WTC11 (cell line): Measurements from ENCODE around the gene MED22. TPM values are rescaled to one million over a fixed set of nuclear protein-coding genes. Genes with fewer than 3 reads are reported as not detected.

Source experiments
- ATAC-seq: fragments of 200-7000 bp; cut with Tn5 transposase; 2 replicates; pipeline ENCODE4 v1.10.0; 2021; ENCODE audit warnings: mild to moderate bottlenecking, moderate library complexity
- CTCF ChIA-PET: fragments of 300-600 bp; sonication (Branson Sonifier 250); formaldehyde crosslinking; loops from one replicate; lab custom pipeline; 2021; ENCODE audit warnings: antibody characterized with exemption; lab: Charles Lee
- POLR2A ChIA-PET: fragments of 350-600 bp; sonication (Branson Sonifier 250); formaldehyde crosslinking; loops from one replicate; lab custom pipeline; 2021; ENCODE audit warnings: antibody characterized with exemption; lab: Charles Lee
- DNase-seq: peaks from one replicate; pipeline ENCODE4 v3.0.0; 2021; ENCODE audit warnings: low spot score
- H3K27ac Mint-ChIP-seq: 2 replicates; pipeline ENCODE4 v1.8.0; 2021; ENCODE audit warnings: mixed read lengths
- H3K27me3 Mint-ChIP-seq: 2 replicates; pipeline ENCODE4 v1.8.0; 2021; ENCODE audit warnings: low read depth, mild to moderate bottlenecking, moderate library complexity, mixed read lengths
- H3K36me3 Mint-ChIP-seq: 2 replicates; pipeline ENCODE4 v1.8.0; 2021; ENCODE audit warnings: mixed read lengths
- H3K4me1 Mint-ChIP-seq: 2 replicates; pipeline ENCODE4 v1.8.0; 2022; ENCODE audit warnings: mixed read lengths
- H3K4me3 Mint-ChIP-seq: 2 replicates; pipeline ENCODE4 v1.8.0; 2021; ENCODE audit warnings: mild to moderate bottlenecking, moderate library complexity, mixed read lengths
- H3K9me3 Mint-ChIP-seq: 2 replicates; pipeline ENCODE4 v1.8.0; 2021; ENCODE audit warnings: mixed read lengths
- CREB1 ChIP-seq: sonication (generic); formaldehyde crosslinking; IDR thresholded peaks from 2 replicates; pipeline ENCODE4 v1.8.0; 2023; ENCODE audit warnings: mild to moderate bottlenecking, missing genetic modification reagents
- ESRRA ChIP-seq: sonication (generic); formaldehyde crosslinking; IDR thresholded peaks from 2 replicates; pipeline ENCODE4 v1.8.1; 2022; ENCODE audit warnings: mild to moderate bottlenecking, missing genetic modification reagents, borderline replicate concordance
- FOXK1 ChIP-seq: sonication (generic); formaldehyde crosslinking; IDR thresholded peaks from 2 replicates; pipeline ENCODE4 v1.8.0; 2022; ENCODE audit warnings: mild to moderate bottlenecking, moderate library complexity, missing genetic modification reagents
- MYBL2 ChIP-seq: sonication (generic); formaldehyde crosslinking; IDR thresholded peaks from 2 replicates; pipeline ENCODE4 v1.8.1; 2023; ENCODE audit warnings: mild to moderate bottlenecking, moderate library complexity, missing genetic modification reagents
- NFYB ChIP-seq: sonication (generic); formaldehyde crosslinking; conservative IDR thresholded peaks from 2 replicates; pipeline ENCODE4 v1.8.0; 2022; ENCODE audit warnings: low read depth, missing genetic modification reagents
- NR2C2 ChIP-seq: sonication (generic); formaldehyde crosslinking; IDR thresholded peaks from 2 replicates; pipeline ENCODE4 v1.8.0; 2022; ENCODE audit warnings: mild to moderate bottlenecking, missing genetic modification reagents
- OVOL2 ChIP-seq: fragments of 250-450 bp; sonication (Bioruptor Pico); IDR thresholded peaks from 2 replicates; pipeline ENCODE4 v1.9.0; 2021; ENCODE audit warnings: mild to moderate bottlenecking, borderline replicate concordance
- TCF7 ChIP-seq: sonication (generic); formaldehyde crosslinking; IDR thresholded peaks from 2 replicates; pipeline ENCODE4 v1.8.0; 2022; ENCODE audit warnings: mild to moderate bottlenecking, low read depth, missing genetic modification reagents, moderate library complexity
- ZBTB21 ChIP-seq: sonication (generic); formaldehyde crosslinking; IDR thresholded peaks from 2 replicates; pipeline ENCODE4 v1.8.1; 2023; ENCODE audit warnings: mild to moderate bottlenecking, missing genetic modification reagents, borderline replicate concordance
- ZNF219 ChIP-seq: sonication (generic); formaldehyde crosslinking; IDR thresholded peaks from 2 replicates; pipeline ENCODE4 v1.8.0; 2023; ENCODE audit warnings: missing genetic modification reagents, mild to moderate bottlenecking, borderline replicate concordance
- ZNF263 ChIP-seq: sonication (generic); formaldehyde crosslinking; IDR thresholded peaks from 2 replicates; pipeline ENCODE4 v1.8.1; 2022; ENCODE audit warnings: low read depth, mild to moderate bottlenecking, moderate library complexity, missing genetic modification reagents
- ZNF671 ChIP-seq: fragments of 250-450 bp; sonication (Bioruptor Pico); IDR thresholded peaks from 2 replicates; pipeline ENCODE4 v1.8.0; 2021; ENCODE audit warnings: mild to moderate bottlenecking
- total RNA-seq: library from RNA; stranded (reverse); gene quantifications from 3 replicates; pipeline ENCODE4 v1.2.3, GENCODE V29; 2021
- TF ChIP-seq, protein P1 (sequence below): sonication (generic); formaldehyde crosslinking; IDR thresholded peaks from 2 replicates; pipeline ENCODE4 v1.8.0; 2022; ENCODE audit warnings: mild to moderate bottlenecking, missing genetic modification reagents
- TF ChIP-seq, protein P2 (sequence below): sonication (generic); formaldehyde crosslinking; IDR thresholded peaks from 2 replicates; pipeline ENCODE4 v1.8.1; 2022; ENCODE audit warnings: low read depth, mild to moderate bottlenecking, moderate library complexity, missing genetic modification reagents, borderline replicate concordance
- TF ChIP-seq, protein P3 (sequence below): fragments of 250-450 bp; sonication (Bioruptor Pico); IDR thresholded peaks from 2 replicates; pipeline ENCODE4 v1.8.0; 2021; ENCODE audit warnings: mild to moderate bottlenecking
- TF ChIP-seq, protein P4 (sequence below): sonication (generic); formaldehyde crosslinking; IDR thresholded peaks from 2 replicates; pipeline ENCODE4 v1.8.0; 2023; ENCODE audit warnings: missing genetic modification reagents
- TF ChIP-seq, protein P5 (sequence below): sonication (generic); formaldehyde crosslinking; IDR thresholded peaks from 2 replicates; pipeline ENCODE4 v1.8.1; 2023; ENCODE audit warnings: mild to moderate bottlenecking, missing genetic modification reagents
- TF ChIP-seq, protein P6 (sequence below): sonication (generic); formaldehyde crosslinking; IDR thresholded peaks from 2 replicates; pipeline ENCODE4 v1.8.1; 2022; ENCODE audit warnings: mild to moderate bottlenecking, moderate library complexity, missing genetic modification reagents
- TF ChIP-seq, protein P7 (sequence below): fragments of 250-450 bp; sonication (Bioruptor Pico); conservative IDR thresholded peaks from 2 replicates; pipeline ENCODE4 v1.9.0; 2021; ENCODE audit warnings: mild to moderate bottlenecking

MED22 gene
- total RNA-seq, 1 experiment from 2014 or later: 59.5 TPM

DNA sequence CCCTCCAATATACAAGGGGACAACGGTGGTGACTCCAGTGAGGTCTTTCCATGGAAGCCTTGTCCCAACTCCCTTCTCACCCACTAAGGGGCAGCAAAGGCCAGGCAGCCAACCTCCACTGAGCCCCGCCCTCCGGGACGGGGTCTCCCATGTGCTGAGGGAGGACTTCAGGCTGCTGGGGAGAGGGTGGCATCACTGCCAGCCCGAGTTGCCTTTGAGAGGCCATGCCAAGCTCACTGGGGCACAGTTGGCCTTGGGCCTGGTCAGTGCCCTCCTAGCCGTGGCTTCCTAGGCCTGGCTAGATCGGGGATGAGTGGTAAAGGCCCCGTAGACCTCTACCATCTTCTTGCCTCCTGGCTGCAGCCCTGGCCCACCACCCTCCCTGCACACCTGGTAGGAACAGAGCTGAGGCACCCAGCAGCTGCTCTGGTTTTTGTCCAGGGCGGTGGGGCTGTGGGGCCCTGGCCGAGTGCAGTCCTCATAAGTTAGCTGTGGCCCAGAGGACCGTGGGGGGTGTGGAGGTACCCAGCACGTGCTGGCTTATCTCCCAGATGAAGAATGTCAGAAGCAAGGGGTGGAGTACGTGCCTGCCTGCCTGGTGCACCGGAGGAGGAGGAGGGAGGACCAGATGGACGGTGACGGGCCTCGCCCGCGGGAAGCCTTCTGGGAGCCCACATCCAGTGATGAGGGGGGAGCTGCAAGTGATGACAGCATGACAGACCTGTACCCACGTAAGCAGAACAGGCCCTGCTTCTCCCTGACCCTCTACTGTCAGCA is 11.7 kb upstream of the MED22 start:
- H3K4me3 Mint-ChIP-seq: 0 out of 2 replicates have a peak overlapping the region, but pooled peaks have one; percentile 4
- H3K4me1 Mint-ChIP-seq: peaks cover 16% of the 10 kb centered on the region
- POLR2A ChIA-PET: no interaction called here
- CTCF ChIA-PET: interaction anchor here (1.2 to 1.4 kb wide), 2 partner anchors 17 to 18 kb away, joined by 3 to 7 read pairs; no protein-coding TSS in a partner anchor
- H3K27me3 Mint-ChIP-seq: no peaks in the 10 kb centered on the region
- H3K36me3 Mint-ChIP-seq: peaks cover 45% of the 10 kb centered on the region
- ATAC-seq (peak; percentile 38), DNase-seq (peak; percentile 56)
- TF ChIP-seq, protein P1, sequence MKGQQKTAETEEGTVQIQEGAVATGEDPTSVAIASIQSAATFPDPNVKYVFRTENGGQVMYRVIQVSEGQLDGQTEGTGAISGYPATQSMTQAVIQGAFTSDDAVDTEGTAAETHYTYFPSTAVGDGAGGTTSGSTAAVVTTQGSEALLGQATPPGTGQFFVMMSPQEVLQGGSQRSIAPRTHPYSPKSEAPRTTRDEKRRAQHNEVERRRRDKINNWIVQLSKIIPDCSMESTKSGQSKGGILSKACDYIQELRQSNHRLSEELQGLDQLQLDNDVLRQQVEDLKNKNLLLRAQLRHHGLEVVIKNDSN: no peak
- TF ChIP-seq, protein P2, sequence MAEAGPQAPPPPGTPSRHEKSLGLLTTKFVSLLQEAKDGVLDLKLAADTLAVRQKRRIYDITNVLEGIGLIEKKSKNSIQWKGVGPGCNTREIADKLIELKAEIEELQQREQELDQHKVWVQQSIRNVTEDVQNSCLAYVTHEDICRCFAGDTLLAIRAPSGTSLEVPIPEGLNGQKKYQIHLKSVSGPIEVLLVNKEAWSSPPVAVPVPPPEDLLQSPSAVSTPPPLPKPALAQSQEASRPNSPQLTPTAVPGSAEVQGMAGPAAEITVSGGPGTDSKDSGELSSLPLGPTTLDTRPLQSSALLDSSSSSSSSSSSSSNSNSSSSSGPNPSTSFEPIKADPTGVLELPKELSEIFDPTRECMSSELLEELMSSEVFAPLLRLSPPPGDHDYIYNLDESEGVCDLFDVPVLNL (CRISPR knock-in tag): no peak
- TF ChIP-seq CREB1 (CRISPR knock-in tag) (no peak), ZBTB21 (CRISPR knock-in tag) (no peak), ZNF219 (no peak), ESRRA (no peak), FOXK1 (CRISPR knock-in tag) (no peak), MYBL2 (CRISPR knock-in tag) (no peak), ZNF263 (CRISPR knock-in tag) (no peak), NR2C2 (CRISPR knock-in tag) (no peak), TCF7 (CRISPR knock-in tag) (no peak), NFYB (CRISPR knock-in tag) (no peak), ZNF671 (CRISPR knock-in tag) (no peak), OVOL2 (CRISPR knock-in tag) (no peak)
- TF ChIP-seq, protein P3, sequence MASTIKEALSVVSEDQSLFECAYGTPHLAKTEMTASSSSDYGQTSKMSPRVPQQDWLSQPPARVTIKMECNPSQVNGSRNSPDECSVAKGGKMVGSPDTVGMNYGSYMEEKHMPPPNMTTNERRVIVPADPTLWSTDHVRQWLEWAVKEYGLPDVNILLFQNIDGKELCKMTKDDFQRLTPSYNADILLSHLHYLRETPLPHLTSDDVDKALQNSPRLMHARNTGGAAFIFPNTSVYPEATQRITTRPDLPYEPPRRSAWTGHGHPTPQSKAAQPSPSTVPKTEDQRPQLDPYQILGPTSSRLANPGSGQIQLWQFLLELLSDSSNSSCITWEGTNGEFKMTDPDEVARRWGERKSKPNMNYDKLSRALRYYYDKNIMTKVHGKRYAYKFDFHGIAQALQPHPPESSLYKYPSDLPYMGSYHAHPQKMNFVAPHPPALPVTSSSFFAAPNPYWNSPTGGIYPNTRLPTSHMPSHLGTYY (CRISPR knock-in tag): no peak
- TF ChIP-seq, protein P4, sequence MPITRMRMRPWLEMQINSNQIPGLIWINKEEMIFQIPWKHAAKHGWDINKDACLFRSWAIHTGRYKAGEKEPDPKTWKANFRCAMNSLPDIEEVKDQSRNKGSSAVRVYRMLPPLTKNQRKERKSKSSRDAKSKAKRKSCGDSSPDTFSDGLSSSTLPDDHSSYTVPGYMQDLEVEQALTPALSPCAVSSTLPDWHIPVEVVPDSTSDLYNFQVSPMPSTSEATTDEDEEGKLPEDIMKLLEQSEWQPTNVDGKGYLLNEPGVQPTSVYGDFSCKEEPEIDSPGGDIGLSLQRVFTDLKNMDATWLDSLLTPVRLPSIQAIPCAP (CRISPR knock-in tag): no peak
- TF ChIP-seq, protein P5, sequence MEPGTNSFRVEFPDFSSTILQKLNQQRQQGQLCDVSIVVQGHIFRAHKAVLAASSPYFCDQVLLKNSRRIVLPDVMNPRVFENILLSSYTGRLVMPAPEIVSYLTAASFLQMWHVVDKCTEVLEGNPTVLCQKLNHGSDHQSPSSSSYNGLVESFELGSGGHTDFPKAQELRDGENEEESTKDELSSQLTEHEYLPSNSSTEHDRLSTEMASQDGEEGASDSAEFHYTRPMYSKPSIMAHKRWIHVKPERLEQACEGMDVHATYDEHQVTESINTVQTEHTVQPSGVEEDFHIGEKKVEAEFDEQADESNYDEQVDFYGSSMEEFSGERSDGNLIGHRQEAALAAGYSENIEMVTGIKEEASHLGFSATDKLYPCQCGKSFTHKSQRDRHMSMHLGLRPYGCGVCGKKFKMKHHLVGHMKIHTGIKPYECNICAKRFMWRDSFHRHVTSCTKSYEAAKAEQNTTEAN (CRISPR knock-in tag): no peak
- TF ChIP-seq, protein P6, sequence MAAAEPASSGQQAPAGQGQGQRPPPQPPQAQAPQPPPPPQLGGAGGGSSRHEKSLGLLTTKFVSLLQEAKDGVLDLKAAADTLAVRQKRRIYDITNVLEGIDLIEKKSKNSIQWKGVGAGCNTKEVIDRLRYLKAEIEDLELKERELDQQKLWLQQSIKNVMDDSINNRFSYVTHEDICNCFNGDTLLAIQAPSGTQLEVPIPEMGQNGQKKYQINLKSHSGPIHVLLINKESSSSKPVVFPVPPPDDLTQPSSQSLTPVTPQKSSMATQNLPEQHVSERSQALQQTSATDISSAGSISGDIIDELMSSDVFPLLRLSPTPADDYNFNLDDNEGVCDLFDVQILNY (CRISPR knock-in tag): no peak
- TF ChIP-seq, protein P7, sequence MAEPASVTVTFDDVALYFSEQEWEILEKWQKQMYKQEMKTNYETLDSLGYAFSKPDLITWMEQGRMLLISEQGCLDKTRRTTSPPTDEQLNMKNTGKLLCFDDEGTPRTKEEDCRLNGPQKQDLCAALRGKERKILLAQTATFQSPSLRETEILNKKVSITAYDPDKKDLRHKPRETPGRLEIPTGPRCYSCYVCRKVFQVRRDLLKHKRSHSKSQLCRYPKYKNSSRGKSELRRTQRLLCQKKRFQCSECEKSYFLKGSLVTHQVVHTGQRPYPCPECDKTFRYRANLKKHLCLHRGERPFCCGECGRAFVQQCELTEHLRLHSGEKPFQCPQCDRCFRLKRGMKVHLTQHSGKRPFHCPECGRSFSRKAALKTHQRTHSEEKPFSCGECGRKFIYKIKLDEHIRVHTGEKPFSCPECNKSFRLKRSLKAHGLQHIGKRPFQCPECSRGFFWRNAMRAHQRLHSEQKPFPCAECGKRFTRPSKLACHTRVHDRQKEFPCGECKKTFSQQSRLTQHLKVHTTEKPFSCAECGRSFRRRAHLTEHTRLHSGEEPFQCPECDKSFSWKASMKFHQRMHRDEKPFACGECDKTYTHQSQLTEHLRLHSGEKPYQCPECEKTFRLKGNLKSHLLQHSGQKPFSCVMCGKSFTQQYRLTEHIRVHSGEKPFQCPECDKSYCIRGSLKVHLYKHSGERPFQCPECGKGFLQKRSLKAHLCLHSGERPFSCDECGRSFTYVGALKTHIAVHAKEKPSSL: no peak
- H3K27ac Mint-ChIP-seq: no peak overlapping the region
- no peaks in the 10 kb centered on the region for H3K9me3 Mint-ChIP-seq
